Right hindlimb (tissue), 1 donor: ENCODE measurements around the gene CLASP1.
A peak's percentile ranks its signal among the peaks of the same experiment; 100 is the strongest.
"Not testable (repeated sequence)": the region's sequence is repeated elsewhere in the genome, so short reads cannot be mapped to it uniquely, and the experiment has no call there.

ENCODE experiments used
- DNase-seq: peaks from one replicate; pipeline ENCODE4 v3.0.0-alpha.2; 2018

The CLASP1 gene

DNA sequence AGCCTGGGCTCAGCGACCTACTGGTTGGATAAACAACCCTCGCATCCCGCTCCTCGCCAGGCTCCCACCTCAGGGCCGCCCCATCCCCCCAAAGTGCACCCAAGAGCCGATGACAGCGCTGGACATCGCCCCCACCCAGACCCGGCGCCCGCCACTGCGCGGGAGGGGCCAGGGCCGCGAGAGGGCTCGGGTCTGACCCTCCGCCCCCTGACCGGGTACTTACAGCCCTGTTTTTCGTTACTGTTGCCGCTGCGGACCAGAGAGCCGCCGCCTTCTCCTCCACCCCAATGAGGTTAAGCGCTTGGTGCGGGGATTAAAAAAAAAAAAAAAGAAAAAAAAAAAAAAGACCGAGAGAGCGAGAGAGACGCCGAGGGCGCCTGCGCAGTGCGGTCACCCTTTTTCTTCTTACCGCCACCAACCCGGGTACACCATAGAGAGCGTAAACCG is at the start of gene CLASP1:
Gene CLASP1, minus strand, starts transcription at position 314 of the 447 bp plus-strand sequence. CDS start 43,567 bp downstream, outside the sequence.
- no peak for DNase-seq

DNA sequence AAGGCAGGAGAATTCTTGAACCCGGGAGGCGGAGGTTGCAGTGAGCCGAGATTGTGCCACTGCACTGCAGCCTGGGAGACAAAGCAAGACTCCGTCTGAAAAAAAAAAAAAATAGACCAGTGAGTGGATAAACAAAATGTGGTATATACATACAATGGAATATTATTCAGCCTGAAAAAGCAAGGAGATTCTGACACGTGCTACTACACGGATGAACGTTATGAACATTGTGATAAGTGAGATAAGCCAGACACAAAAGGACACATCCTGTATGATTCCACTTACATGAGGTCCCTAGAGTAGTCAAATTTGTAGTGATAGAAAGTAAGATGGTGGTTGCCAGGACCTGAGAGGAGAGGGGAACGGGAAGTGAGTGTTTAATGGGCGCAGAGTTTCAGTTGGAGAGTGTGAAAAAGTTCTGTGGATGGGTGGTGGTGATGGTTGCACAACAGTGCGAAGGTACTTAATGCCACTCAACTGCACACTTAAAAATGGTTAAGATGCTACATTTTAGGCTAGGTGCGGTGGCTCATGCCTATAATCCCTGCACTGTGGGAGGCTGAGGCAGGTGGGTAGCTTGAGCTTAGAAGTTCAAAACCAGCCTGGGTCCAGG is 49.2 kb upstream of the CLASP1 start:
- DNase-seq, result no peak

GRCh38 chr2:121697108-121697631 is 47.9 kb upstream of the CLASP1 start:
- no peak for DNase-seq

DNA sequence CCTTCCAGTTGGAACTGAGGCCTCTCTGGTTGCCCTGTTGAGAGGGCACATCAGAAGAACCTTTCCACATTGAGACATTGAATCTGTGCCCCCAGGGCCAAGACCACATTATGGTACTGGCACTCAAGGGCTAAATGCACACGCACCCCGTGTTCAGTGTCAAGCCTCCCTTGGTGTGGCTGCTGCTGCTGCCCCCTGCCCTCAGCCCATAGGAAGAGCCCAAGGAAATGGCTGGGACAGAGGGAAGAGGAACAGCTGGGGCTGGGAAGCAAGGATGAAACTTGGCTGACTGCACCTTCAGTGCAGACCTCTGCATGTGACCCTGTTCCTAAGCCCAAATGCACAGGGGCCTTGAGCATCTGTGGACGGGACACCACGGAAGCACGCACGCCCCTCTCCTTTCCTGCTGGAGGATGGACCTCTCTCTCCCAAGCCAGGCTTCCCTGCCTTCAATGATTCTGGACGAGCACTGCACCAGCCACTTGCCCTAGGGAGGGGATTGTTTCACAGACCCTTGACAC is 47.2 kb upstream of the CLASP1 start:
- no peak for DNase-seq

DNA sequence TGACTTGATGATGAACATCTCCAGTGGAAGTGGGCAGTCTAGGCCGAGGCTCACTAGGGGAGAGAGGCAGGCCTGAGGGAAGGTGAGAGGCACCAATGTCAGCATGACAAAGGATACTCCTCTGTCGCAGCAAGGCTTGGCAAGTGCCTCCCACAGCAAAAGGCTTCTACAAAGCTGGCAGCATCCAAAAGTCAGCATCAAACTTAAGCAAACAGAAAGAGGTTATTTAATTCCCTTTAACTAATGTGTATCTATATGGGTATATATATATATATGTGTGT is 45.8 kb upstream of the CLASP1 start:
- DNase-seq, result no peak

GRCh38 chr2:121694398-121695170 is 45.3 kb upstream of the CLASP1 start:
- DNase-seq, result no peak

DNA sequence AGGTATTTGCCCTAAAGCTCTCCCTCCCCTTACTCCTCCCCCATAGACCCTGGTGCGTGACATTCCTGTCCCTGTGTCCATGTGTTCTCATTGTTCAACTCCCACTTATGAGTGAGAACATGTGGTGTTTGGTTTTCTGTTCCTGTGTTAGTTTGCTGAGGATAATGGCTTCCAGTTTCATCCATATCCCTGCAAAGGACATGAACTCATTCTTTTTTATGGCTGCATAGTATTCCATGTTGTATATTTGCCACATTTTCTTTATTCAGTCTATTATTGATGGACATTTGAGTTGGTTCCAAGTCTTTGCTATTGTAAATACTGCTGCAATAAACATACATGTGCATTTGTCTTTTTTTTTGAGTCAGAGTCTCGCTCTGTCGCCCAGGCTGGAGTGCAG is 41.3 kb upstream of the CLASP1 start:
- not testable (repeated sequence) for DNase-seq

- no peak for DNase-seq
Measured at GRCh38 chr2:121690095-121690494, 40.8 kb upstream of the CLASP1 start.

DNA sequence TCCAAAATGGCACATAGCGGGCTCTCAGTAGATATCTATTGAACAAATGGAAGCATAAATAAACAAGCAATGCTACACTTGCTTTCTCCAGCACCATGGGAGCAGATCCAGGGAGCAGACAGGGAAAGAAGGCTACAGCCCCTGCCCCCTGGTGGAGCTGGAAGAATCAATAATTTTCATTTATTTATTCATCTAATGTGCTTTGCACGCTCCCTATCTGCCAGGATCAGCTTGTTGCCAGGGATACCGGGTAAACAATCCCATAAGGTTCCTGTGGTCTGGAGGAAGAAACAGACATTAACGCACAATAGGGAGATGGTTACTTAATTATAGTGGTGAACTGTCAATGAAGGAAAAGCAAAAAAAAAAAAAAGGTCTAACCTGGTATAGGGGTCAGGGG is 40.1 kb upstream of the CLASP1 start:
- peak; percentile 49 for DNase-seq

GRCh38 chr2:121688820-121689219 is 39.6 kb upstream of the CLASP1 start:
- no peak for DNase-seq

DNA sequence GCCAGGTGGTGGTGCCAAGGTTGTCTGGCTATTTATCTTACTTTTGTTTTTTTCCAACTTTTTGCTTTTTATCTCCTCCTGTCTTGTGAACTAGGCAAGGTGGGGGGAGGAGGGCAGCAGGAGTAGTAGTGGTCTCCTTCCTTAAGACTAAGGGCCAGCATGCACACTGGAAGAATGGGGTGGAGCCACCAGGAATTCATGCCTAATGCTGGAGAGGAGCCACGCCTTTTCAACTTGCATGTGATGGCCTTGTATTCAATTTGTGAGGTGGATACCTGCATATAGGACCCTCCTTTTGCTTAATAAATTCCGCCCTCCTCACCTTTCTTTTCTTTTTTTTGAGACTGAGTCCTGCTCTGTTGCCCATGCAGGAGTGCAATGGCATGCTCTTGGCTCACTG is 37.6 kb upstream of the CLASP1 start:
- DNase-seq, result no peak

DNA sequence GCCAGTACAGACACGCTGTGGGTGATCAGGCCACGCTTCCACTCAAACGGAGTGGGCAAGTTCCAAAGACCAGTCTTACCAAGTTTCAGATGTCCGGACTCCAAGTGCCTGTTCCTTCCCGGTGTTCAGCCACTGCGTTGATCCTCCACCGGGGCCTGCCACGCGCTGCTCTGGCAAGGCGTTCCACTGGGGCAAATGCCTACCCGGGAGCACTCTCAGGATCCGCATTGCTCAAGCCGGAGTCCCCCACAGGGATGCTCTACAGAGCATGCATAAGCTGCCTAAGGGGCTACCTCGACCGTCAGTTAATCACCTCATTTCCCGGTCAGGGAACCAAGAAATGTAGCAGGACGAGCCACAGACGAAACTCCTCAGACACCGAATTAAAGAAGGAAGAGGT is 37.0 kb upstream of the CLASP1 start:
- DNase-seq, result no peak

DNA sequence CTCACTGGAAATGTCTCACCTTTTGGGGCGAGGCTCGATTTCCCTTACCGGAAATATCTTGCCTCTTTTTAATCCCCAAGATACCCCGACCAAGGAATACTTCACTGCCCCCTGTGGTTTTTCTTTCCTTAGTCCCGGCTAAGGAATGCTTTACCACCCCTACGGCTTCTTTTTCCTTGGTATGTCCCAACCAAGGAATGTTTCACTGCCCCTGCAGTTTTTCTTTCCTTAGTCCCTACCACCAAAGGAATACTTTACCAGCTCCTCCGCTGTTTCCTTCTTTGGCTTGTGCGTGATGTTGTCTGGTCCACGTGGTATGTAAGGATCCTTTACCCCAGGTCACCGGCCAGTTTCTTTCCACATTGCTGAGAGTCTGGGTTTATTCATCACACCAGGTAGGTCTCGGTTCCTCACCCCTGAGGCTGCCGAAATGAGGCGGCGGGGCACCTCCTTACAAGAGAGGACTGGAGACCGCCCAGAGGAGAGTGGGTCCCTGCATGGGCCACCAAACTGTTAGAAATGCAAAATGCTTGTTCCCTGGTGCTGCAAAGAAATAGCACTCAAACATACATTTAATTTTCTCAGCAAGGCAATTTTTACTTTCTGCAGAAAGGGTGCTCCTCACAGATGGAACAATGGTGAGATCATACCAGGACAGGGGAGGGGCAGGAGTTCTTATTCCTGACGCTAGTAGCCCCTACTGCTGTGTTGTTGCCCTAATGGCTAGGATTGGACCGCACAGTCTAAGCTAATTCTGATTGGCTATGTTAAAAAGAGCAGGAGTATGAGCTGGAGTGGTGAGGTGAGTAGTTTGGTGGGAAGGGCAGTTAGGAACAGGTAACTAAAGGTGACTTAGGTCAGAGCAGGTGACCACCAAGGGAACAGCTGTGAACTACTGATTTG is 33.4 kb upstream of the CLASP1 start:
- no peak for DNase-seq

- no peak for DNase-seq
Measured at GRCh38 chr2:121677855-121678254, 28.6 kb upstream of the CLASP1 start.

DNA sequence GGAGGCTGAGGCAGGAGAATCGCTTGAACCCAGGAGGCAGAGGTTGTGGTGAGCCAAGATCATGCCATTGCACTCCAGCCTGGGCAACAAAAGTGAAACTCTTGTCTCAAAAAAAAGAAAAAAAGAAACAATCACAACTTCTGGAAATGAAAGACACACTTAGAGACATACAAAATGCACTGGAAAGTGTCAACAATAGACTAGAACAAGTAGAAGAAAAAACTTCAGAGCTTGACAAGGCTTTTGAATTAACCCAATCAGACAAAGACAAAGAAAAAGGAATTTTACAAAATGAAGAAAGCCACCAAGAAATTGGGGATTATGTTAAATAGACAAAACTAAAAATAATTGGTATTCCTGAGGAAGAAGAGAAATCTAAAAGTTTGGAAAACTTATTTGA is 22.4 kb upstream of the CLASP1 start:
- not testable (repeated sequence) for DNase-seq

DNA sequence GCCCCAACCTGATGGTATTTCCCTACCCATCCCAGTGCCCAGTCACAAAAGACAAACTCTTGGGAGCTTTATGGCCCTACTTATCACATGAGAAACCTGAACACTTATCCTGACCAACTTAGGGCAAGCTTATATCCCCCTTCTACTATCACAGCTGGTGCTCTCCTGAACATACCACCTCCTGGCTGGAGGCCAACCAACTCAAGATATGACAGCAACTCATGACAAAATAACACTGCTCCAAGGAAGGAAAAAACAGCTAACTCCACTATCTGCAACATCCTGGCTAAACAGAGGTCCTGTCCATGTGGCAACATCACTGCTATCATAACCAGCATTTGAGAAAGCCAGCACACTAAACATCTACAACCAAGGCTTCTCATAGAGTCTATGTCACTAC is 20.9 kb upstream of the CLASP1 start:
- no peak for DNase-seq

GRCh38 chr2:121667618-121668017 is 18.4 kb upstream of the CLASP1 start:
- DNase-seq, result no peak

GRCh38 chr2:121666042-121666441 is 16.8 kb upstream of the CLASP1 start:
- no peak for DNase-seq

DNA sequence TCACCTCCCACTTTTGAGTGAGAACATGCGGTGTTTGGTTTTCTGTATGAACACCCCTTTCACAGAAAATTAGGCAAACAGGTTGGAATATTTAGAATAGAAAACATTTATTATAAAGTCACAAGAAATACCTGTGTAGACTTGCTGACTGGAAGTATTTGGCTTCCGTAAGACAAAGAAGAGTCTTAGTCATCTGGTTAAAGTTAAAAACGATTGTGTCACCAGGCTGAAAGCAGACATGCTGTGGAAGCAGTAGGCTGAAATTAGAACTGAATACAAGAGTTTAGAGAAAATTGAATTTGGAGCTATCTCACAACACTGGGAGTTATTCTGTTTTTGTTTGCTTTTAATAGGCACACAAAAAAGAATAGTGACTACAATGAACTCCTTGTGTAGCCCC is 16.2 kb upstream of the CLASP1 start:
- DNase-seq, result no peak

- no peak for DNase-seq
Measured at GRCh38 chr2:121664713-121665112, 15.5 kb upstream of the CLASP1 start.

DNA sequence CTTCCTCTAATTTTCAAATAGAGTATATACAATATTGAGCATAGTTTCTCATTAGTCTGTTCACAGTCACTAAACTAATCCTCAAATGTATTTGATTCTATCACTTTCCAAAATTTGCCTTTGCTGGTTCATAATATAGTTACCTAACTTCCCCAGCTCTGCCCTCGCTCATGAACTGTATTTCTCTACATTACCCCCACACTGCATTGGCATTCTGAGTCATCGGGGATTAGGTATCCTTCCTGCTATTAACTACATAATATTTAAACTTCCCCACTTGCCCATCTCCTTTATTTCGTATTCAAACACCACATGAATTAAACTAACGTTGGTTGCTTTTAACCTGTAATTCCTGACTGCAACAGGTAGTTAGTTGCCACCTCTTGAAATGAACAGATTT is 14.8 kb upstream of the CLASP1 start:
- DNase-seq, result no peak

DNA sequence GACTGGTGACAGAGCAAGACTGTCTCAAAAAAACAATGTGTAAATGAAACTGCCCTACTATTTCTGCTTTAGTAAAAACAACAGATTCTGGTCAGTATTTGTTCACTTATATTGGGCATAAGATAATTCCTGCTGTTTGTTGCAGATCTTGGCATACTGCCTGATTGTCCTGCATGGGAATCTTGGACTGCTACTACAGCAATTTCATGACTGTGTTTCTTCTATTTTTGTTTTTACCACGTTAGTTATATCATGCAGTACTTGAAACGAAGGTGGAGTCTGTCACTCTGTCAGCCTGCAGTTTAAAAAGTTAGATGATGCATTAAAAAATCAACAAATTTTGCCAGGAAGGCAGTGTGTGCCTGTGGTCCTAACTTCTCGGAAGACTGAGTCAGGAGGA is 14.2 kb upstream of the CLASP1 start:
- no peak for DNase-seq

GRCh38 chr2:121662656-121663055 is 13.4 kb upstream of the CLASP1 start:
- no peak for DNase-seq
